T-helper 17 cell (primary cell): Measurements from ENCODE around the gene MTG2. TPM values are rescaled to one million over a fixed set of nuclear protein-coding genes. Genes with fewer than 3 reads are reported as not detected.

Source experiments
- ATAC-seq: fragments of 150-1000 bp; cut with Tn5 transposase; 2 replicates; pipeline ENCODE4 v1.10.0; 2021; ENCODE audit warnings: mild to moderate bottlenecking, moderate library complexity
- DNase-seq, 3 donors: peaks; one replicate each; pipeline versions ENCODE4 v3.0.0 to v3.0.0-alpha.2; 2020 to 2021
- H3K9me3 ChIP-seq: one replicate; pipeline ENCODE4 v1.7.0; 2013; ENCODE audit warnings: low read length, mild to moderate bottlenecking; ENCODE audit not compliant: control insufficient read depth, poor library complexity, severe bottlenecking
- H3K27ac Mint-ChIP-seq: one replicate; pipeline ENCODE4 v1.8.0; 2022; ENCODE audit warnings: mild to moderate bottlenecking, moderate library complexity, mixed read lengths
- H3K27me3 Mint-ChIP-seq: one replicate; pipeline ENCODE4 v1.8.0; 2022; ENCODE audit warnings: mixed read lengths
- H3K36me3 Mint-ChIP-seq: one replicate; pipeline ENCODE4 v1.8.0; 2022; ENCODE audit warnings: low read depth, mixed read lengths
- H3K4me1 Mint-ChIP-seq: one replicate; pipeline ENCODE4 v1.8.0; 2022; ENCODE audit warnings: mild to moderate bottlenecking, mixed read lengths
- H3K4me3 Mint-ChIP-seq: one replicate; pipeline ENCODE4 v1.8.0; 2022; ENCODE audit warnings: mild to moderate bottlenecking, moderate library complexity, mixed read lengths
- total RNA-seq, 4 donors: library from RNA in 2 of 4; stranded (reverse) in 2 of 4; gene quantifications; one replicate each; pipeline ENCODE4 v1.2.3 and lab custom pipeline; 2022 to 2026

MTG2 gene
- total RNA-seq, 2 donors from 2014 or later = 13.8 to 14.3 TPM

DNA sequence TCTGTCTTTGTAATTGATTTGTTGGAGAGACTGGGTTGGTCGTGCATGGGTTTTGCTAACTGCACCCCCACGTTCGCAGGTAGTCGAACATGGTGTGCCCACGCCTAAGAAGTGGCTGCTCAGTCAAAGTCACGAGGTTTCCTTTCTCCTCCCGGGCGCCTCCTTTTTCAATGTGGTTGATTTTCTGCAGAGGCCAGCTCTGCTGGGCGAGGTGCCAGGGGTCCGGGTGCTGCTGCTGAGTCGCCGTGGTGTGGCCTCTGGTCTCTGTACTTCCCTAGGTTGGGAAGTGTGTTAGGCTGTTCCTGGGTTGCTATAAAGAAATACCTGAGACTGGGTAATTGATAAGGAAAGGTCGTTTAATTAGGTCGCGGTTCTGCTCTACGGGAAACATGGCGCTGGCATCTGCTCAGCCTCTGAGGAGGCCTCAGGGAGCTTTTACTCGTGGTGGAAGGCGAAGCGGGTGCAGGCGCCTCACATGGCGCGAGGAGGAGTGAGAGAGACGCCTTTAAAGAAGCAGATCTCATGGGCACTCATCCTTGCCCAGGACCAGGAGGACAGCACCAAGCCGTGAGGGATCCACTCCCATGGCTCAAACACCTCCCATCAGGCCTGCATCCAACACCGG, 69.6 kb downstream of the MTG2 start:
- Mint-ChIP-seq H3K4me1 (peaks cover 16% of the 10 kb centered on the region), H3K36me3 (no peaks in the 10 kb centered on the region), H3K27ac (no peak overlapping the region), H3K27me3 (no peaks in the 10 kb centered on the region), H3K4me3 (no peak overlapping the region)
- DNase-seq (no peak), ATAC-seq (no peak)
- H3K9me3 ChIP-seq = no peaks in the 10 kb centered on the region

Other genes with a start within 250 kb of the MTG2 start
- gene TAF4, start 117.1 kb upstream of the MTG2 start, total RNA-seq = 10 to 100 TPM; 17.8 to 19.5 TPM
- 10 to 100 TPM; 32.3 to 34.1 TPM for gene LSM14B, start 60.6 kb upstream of the MTG2 start, total RNA-seq
- gene PSMA7, start 39.6 kb upstream of the MTG2 start, total RNA-seq = 100 to 1,000 TPM; 144 to 158 TPM
- 10 to 100 TPM; 13.1 to 16.0 TPM for gene SS18L1, start 39.3 kb upstream of the MTG2 start, total RNA-seq
- not detected for gene HRH3, start 37.2 kb downstream of the MTG2 start, total RNA-seq
- gene OSBPL2, start 55.5 kb downstream of the MTG2 start, total RNA-seq = 10 to 100 TPM; 59.9 to 67.9 TPM
- 10 to 100 TPM; 47.3 to 54.2 TPM for gene ADRM1, start 120.0 kb downstream of the MTG2 start, total RNA-seq
- gene LAMA5, start 184.3 kb downstream of the MTG2 start, total RNA-seq = under 1 TPM; 0.50 to 0.72 TPM
- gene RPS21, start 204.1 kb downstream of the MTG2 start, total RNA-seq = 1,000 to 10,000 TPM; 2,821 to 2,836 TPM
- gene CABLES2, start 224.3 kb downstream of the MTG2 start, total RNA-seq = 1 to 10 TPM; 4.5 to 5.6 TPM
- not detected for gene RBBP8NL, start 244.5 kb downstream of the MTG2 start, total RNA-seq